Activated effector memory CD4-positive, alpha-beta T cell treated with anti-CD3 and anti-CD28 coated beads, Interleukin-2, amount 50 U/mL, for 16 hours (primary cell): Measurements from ENCODE around the gene PRAMEF25.
"Not testable (repeated sequence)": the region's sequence is repeated elsewhere in the genome, so short reads cannot be mapped to it uniquely, and the experiment has no call there.

ENCODE experiments used
- DNase-seq: peaks from one replicate; pipeline ENCODE4 v3.0.0-alpha.2; 2020

The PRAMEF25 gene

GRCh38 chr1:13070474-13070873 lies at the start of gene PRAMEF25:
Gene PRAMEF25 (plus strand): TSS chr1:13070774. CDS start chr1:13073694, 2,920 bp downstream.
- DNase-seq: not testable (repeated sequence)

GRCh38 chr1:13056475-13056874 lies 14.1 kb upstream of the PRAMEF25 start, which contains the start of gene PRAMEF27:
Gene PRAMEF27 (minus strand): TSS chr1:13056575. CDS start chr1:13053659, 2,916 bp downstream.
- not testable (repeated sequence) for DNase-seq

GRCh38 chr1:13116754-13117153 lies 46.2 kb downstream of the PRAMEF25 start, which contains the start of gene HNRNPCL2:
Gene HNRNPCL2 (minus strand): TSS chr1:13116854. CDS start chr1:13116400, 454 bp downstream.
- DNase-seq: not testable (repeated sequence)
